MM.1S (cell line): ENCODE results near the gene RPGRIP1L.

Experiments used
- EZH2phosphoT487 ChIP-seq: fragments of 300-600 bp; sonication (generic); IDR thresholded peaks from 2 replicates; pipeline ENCODE4 v1.6.1; 2018; ENCODE audit warnings: antibody characterized with exemption, low read length
- TF ChIP-seq, protein P1 (sequence below): fragments of 300-600 bp; sonication (generic); IDR thresholded peaks from 2 replicates; pipeline ENCODE4 v1.5.1; 2016; ENCODE audit warnings: antibody characterized with exemption, low read length, mixed read lengths

DNA sequence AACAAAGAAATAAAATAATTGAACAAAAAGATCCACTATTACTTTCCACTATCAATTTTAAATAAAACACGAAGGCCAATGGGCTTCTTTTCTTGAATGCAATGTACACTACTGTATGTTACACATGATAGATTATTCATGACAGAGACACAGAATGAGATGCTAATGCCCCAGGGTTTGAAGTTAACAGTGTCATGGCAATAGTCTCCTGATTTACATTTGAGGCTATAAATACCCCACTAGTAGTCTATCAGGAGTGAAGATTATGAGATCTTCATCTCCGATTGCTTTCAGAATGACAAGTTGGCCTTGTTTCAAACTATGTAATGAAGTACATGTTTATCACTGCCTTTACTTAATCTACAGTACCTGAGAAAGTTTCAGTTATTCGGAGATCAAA, 84.4 kb downstream of the RPGRIP1L start:
- TF ChIP-seq, protein P1, sequence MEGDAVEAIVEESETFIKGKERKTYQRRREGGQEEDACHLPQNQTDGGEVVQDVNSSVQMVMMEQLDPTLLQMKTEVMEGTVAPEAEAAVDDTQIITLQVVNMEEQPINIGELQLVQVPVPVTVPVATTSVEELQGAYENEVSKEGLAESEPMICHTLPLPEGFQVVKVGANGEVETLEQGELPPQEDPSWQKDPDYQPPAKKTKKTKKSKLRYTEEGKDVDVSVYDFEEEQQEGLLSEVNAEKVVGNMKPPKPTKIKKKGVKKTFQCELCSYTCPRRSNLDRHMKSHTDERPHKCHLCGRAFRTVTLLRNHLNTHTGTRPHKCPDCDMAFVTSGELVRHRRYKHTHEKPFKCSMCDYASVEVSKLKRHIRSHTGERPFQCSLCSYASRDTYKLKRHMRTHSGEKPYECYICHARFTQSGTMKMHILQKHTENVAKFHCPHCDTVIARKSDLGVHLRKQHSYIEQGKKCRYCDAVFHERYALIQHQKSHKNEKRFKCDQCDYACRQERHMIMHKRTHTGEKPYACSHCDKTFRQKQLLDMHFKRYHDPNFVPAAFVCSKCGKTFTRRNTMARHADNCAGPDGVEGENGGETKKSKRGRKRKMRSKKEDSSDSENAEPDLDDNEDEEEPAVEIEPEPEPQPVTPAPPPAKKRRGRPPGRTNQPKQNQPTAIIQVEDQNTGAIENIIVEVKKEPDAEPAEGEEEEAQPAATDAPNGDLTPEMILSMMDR: no peak
- no peak for TF ChIP-seq EZH2phosphoT487
